ENCODE results near the gene KCTD11. TPM values are rescaled to one million over a fixed set of nuclear protein-coding genes. Genes with fewer than 3 reads are reported as not detected.

Gene KCTD11
- total RNA-seq, 1 experiment from 2014 or later, result 8.5 TPM

DNA sequence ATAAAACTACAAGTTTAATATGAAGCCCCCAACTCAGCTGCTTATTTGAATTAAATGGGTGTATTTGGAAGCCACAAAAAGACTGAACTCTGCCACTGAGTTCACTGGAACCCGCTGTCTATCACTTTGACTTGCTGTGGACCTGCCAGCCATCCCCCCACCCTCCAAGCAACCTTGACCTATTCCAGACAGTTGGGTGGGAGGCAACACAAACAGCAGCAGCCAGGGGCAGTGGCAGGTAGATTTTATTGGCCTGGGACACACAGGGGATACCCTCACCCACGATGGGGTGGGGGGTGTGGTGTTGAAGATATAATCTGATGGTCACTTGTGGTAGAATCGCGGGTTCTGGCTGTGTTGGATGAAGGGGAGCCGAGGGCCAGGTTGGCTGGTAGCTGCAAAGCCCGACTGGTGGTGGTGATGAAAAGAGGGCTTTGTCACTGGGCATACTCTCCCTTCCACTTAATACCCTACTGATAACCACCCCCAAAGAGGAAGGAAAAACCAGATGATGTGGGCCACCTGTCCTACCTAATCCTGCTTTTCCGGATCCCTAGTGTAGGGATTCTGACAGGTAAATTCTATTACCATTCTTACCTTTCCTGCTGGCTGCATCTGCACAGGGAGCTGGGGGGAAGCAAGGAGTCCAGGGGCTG is 39.4 kb upstream of the KCTD11 start:
- DNase-seq, result no peak
- no peak overlapping the region for H3K4me3 Mint-ChIP-seq (ENCODE audit: low read depth, unreplicated experiment)
- no TSS peak for BruUV-seq (replicated peaks)
- no peak overlapping the region for H3K27ac Mint-ChIP-seq (ENCODE audit: unreplicated experiment)
- CTCF ChIA-PET, result no interaction called here
- no peaks in the 10 kb centered on the region for H3K27me3 Mint-ChIP-seq (ENCODE audit: unreplicated experiment)
- peaks cover 94% of the 10 kb centered on the region for H3K36me3 Mint-ChIP-seq (ENCODE audit: insufficient read depth, unreplicated experiment)
- TF ChIP-seq, protein P1, sequence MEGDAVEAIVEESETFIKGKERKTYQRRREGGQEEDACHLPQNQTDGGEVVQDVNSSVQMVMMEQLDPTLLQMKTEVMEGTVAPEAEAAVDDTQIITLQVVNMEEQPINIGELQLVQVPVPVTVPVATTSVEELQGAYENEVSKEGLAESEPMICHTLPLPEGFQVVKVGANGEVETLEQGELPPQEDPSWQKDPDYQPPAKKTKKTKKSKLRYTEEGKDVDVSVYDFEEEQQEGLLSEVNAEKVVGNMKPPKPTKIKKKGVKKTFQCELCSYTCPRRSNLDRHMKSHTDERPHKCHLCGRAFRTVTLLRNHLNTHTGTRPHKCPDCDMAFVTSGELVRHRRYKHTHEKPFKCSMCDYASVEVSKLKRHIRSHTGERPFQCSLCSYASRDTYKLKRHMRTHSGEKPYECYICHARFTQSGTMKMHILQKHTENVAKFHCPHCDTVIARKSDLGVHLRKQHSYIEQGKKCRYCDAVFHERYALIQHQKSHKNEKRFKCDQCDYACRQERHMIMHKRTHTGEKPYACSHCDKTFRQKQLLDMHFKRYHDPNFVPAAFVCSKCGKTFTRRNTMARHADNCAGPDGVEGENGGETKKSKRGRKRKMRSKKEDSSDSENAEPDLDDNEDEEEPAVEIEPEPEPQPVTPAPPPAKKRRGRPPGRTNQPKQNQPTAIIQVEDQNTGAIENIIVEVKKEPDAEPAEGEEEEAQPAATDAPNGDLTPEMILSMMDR (IDR thresholded peaks at IDR 0.05; ENCODE audit: unreplicated experiment), result no peak
- intact Hi-C loops (cut with micrococcal nuclease; ENCODE audit: unreplicated experiment), result no loop called here
- H3K9me3 Mint-ChIP-seq (ENCODE audit: low read depth, unreplicated experiment), result no peaks in the 10 kb centered on the region
- H3K4me1 Mint-ChIP-seq (ENCODE audit: low read depth, unreplicated experiment), result peaks cover 34% of the 10 kb centered on the region

DNA sequence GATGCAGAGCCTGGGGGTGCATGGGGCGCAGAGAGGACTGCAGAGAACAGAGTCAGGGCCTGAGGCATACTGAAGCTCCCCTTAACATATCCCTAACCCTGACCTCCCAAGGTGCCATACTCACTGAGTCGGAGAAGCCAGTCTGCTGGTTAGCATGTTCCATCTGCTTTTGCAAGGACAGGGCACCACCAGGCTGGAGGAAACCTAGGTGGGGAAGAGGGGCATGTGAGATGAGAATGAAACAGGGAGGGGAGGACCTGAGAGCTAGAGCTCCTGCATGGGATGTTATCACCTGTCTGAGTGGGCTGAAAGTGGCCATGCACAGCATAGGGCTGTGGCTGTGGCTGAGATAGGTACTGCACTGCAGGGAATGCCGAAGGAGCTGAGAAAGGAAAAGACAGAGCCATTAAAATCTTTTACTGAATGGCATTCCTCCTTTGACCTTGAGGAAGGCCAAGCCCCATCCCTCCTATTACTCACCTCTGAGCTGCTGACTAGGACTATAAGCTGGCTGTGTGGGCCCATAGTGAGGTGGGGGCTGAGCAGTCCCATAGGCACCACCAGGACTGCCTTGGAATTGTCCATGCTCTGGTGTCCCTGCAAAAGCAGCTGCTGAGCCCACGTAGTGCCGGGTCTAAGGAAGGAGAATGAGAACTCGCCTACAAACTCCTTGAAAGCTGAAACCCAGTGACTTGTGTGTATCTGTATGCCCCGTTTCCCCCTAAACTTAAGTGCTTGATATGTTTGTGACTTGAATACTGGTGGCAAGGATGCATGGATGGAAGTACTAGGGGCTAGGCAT is 38.7 kb upstream of the KCTD11 start:
- Mint-ChIP-seq H3K9me3 (ENCODE audit: low read depth, unreplicated experiment) (no peaks in the 10 kb centered on the region), H3K27ac (ENCODE audit: unreplicated experiment) (no peak overlapping the region), H3K4me3 (ENCODE audit: low read depth, unreplicated experiment) (no peak overlapping the region), H3K4me1 (ENCODE audit: low read depth, unreplicated experiment) (peaks cover 34% of the 10 kb centered on the region), H3K27me3 (ENCODE audit: unreplicated experiment) (no peaks in the 10 kb centered on the region), H3K36me3 (ENCODE audit: insufficient read depth, unreplicated experiment) (peaks cover 88% of the 10 kb centered on the region)
- BruUV-seq (replicated peaks), result no TSS peak
- intact Hi-C loops (cut with micrococcal nuclease; ENCODE audit: unreplicated experiment), result no loop called here
- CTCF ChIA-PET, result no interaction called here
- peak; percentile 14 for DNase-seq
- TF ChIP-seq, protein P1 (IDR thresholded peaks at IDR 0.05; ENCODE audit: unreplicated experiment), result no peak

DNA sequence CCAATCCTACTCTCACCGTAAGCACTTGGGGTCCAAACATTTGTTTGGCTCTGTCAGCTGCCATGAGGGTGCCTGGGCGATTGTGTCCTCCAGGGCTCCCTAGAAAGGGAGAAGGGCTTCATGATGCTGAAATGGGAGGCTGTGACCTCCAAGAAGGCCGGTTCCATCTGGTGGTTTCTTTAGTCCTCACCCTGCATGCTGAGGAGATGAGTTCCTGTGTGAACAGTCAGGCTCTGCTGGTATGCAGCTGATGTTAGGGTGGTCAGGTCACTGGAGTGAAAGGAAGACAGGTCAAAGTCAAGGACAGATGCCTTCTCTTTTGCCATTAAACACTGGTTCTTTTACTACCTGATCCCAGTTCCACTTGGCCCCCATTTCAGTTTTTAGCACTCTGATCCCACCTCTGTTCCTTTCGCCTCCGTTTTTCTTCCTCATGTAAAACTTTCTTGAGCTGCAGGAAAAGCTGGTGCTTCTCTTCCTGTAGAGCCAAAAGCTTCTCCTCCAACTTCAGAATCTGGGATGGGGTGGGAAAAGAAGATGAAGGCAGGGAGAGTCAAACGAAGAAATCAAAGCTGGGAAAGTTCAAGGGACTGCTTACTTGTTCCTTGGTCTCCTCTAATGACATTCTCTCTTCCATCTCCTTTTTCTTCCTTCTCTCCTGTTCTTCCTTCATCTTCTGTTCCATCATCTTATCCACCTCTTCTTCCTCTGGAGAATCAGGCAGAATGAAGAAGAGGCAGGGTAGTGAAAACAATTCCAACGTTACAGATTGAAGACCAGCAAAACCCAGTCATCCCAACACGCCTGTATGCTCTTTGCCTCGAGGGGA is 37.9 kb upstream of the KCTD11 start:
- TF ChIP-seq, protein P1 (IDR thresholded peaks at IDR 0.05; ENCODE audit: unreplicated experiment), result no peak
- Mint-ChIP-seq H3K27me3 (ENCODE audit: unreplicated experiment) (no peaks in the 10 kb centered on the region), H3K4me1 (ENCODE audit: low read depth, unreplicated experiment) (peaks cover 34% of the 10 kb centered on the region), H3K36me3 (ENCODE audit: insufficient read depth, unreplicated experiment) (peaks cover 84% of the 10 kb centered on the region), H3K27ac (ENCODE audit: unreplicated experiment) (peak overlapping the region; percentile 86), H3K4me3 (ENCODE audit: low read depth, unreplicated experiment) (peak overlapping the region; percentile 82), H3K9me3 (ENCODE audit: low read depth, unreplicated experiment) (no peaks in the 10 kb centered on the region)
- intact Hi-C loops (cut with micrococcal nuclease; ENCODE audit: unreplicated experiment), result no loop called here
- CTCF ChIA-PET, result no interaction called here
- BruUV-seq (replicated peaks), result TSS peak; percentile 84
- no peak for DNase-seq

DNA sequence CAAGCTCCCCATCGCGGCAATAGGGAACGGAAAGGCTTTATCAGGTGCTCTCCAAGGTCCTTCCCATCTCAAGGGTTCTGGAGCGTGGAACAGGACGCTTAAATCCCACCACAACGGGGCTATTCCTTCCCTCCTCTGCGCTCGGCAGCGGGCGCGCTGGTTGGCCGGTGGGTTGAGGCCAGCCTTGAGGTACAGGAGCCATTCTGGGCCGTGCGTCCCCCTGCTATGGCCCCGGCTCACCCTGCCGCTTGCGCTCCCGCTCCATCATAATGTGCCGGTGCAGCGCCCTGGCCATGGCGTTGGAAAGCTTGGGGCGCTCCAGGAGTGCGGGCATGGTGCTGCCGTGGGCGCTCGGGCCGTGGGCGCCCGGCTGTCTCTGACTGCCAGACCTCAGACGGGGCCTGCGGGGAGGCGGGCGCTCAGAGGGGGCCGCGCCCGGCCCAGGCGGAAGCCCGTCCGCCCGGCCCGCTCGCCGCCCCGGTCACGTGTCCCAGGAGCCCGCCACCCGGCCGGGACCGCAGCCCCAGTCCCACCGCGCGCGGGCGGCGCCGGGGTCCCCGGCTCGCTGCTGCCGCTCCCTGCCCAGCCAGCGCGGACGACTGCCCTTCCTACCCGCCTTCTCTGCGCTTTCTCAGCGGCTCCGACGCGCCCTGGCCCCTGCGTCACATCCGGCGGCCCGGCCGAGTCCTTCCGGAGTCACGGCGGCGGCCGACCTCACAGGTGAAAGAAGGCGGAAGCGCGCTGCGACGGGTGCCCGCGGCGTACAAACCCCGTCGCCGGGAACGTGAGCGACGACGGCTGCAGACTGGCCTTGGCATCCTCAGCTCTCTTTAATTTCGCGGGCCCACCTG is 37.0 kb upstream of the KCTD11 start, which contains the start of gene GPS2:
TSS of gene GPS2 (minus strand) at position 642 of the 851 bp plus-strand sequence. CDS start at position 334, 308 bp downstream.
- TF ChIP-seq, protein P1 (IDR thresholded peaks at IDR 0.05; ENCODE audit: unreplicated experiment), result no peak
- no TSS peak for BruUV-seq (replicated peaks)
- no peaks in the 10 kb centered on the region for H3K9me3 Mint-ChIP-seq (ENCODE audit: low read depth, unreplicated experiment)
- CTCF ChIA-PET, result no interaction called here
- peak within 1 kb of the TSS; percentile 82 for H3K4me3 Mint-ChIP-seq (ENCODE audit: low read depth, unreplicated experiment)
- peaks cover 76% of the 10 kb centered on the region for H3K36me3 Mint-ChIP-seq (ENCODE audit: insufficient read depth, unreplicated experiment)
- intact Hi-C loops (cut with micrococcal nuclease; ENCODE audit: unreplicated experiment), result no loop called here
- H3K27me3 Mint-ChIP-seq (ENCODE audit: unreplicated experiment), result no peaks in the 10 kb centered on the region
- H3K27ac Mint-ChIP-seq (ENCODE audit: unreplicated experiment), result peak within 1 kb of the TSS; percentile 86
- H3K4me1 Mint-ChIP-seq (ENCODE audit: low read depth, unreplicated experiment), result peaks cover 28% of the 10 kb centered on the region
- DNase-seq, result peak; percentile 90

Measured in Calu3 (cell line).